Central memory CD8-positive, alpha-beta T cell (primary cell): ENCODE data around the gene ITPA.

Experiments used
- ATAC-seq: fragments of 150-1000 bp; cut with Tn5 transposase; replicated peaks from 2 replicates; pipeline ENCODE4 v1.10.0; 2022; ENCODE audit warnings: mild to moderate bottlenecking, moderate FRiP score, moderate number of reproducible peaks; ENCODE audit not compliant: poor library complexity, severe bottlenecking; ENCODE audit errors: extremely low read depth
- DNase-seq, 2 donors: peaks; one replicate each; pipeline ENCODE4 v3.0.0; 2021; ENCODE audit warnings: low spot score in 2 of 2
- H3K27ac Mint-ChIP-seq: one replicate; pipeline ENCODE4 v1.8.0; 2022; ENCODE audit warnings: low read depth, mild to moderate bottlenecking, moderate library complexity, mixed read lengths
- H3K27me3 Mint-ChIP-seq: one replicate; pipeline ENCODE4 v1.8.0; 2022; ENCODE audit warnings: mixed read lengths
- H3K36me3 Mint-ChIP-seq: one replicate; pipeline ENCODE4 v1.8.0; 2022; ENCODE audit warnings: mild to moderate bottlenecking, moderate library complexity, mixed read lengths; ENCODE audit not compliant: insufficient read depth
- H3K4me1 Mint-ChIP-seq: one replicate; pipeline ENCODE4 v1.8.0; 2022; ENCODE audit warnings: mixed read lengths
- H3K4me3 Mint-ChIP-seq: one replicate; pipeline ENCODE4 v1.8.0; 2022; ENCODE audit warnings: mild to moderate bottlenecking, moderate library complexity, mixed read lengths
- H3K9me3 Mint-ChIP-seq: one replicate; pipeline ENCODE4 v1.8.0; 2022; ENCODE audit warnings: mixed read lengths

The ITPA gene

DNA sequence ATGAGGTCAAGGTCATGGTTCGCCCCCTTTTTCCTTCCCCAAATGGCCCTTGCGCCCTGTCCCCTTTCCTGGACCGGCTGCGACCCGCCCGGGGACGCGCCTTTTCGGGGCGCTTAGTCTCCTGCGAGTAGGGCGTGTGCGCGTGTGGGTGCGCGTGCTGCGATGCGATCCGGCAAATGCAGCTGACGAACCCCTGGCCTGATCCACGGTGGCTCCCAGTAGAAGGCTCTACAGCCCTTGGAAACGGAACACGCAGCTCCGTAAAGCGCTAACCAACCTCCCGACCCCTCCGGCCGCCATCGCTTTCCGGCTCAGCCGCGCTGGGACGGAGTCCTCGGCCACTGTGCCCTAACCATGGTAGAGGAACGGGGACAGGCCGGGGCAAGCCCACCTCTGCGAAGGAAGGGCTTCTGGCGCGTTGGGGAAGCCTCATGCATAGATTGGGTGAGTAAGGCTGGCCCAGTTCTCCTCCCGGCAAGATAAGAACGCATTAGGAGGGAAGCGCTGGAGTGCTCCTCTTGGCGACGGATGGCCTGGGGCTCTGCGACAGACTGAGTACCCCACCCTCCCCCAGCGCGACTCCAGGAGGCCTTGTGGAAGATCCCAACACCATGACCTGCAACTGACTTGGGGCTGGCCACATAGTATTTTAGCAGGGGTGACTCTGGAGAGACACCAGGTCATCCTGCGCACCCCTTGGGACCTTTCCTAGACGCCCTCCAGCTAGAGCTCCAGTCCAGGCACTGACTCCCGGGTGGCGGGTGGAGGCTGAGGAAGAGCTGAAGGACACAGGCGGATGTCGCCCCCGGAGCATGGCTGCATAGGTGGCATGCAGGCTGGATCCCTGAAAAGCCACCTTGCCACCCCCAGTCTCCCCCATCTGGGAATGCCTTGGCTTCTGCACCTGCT, 30.8 kb downstream of the ITPA start:
- ATAC-seq (no peak), DNase-seq (no peak)
- Mint-ChIP-seq H3K9me3 (no peaks in the 10 kb centered on the region), H3K4me1 (peaks cover 12% of the 10 kb centered on the region), H3K27ac (no peak overlapping the region), H3K4me3 (peak overlapping the region; percentile 93), H3K36me3 (peaks cover 6% of the 10 kb centered on the region), H3K27me3 (peaks cover 76% of the 10 kb centered on the region)

DNA sequence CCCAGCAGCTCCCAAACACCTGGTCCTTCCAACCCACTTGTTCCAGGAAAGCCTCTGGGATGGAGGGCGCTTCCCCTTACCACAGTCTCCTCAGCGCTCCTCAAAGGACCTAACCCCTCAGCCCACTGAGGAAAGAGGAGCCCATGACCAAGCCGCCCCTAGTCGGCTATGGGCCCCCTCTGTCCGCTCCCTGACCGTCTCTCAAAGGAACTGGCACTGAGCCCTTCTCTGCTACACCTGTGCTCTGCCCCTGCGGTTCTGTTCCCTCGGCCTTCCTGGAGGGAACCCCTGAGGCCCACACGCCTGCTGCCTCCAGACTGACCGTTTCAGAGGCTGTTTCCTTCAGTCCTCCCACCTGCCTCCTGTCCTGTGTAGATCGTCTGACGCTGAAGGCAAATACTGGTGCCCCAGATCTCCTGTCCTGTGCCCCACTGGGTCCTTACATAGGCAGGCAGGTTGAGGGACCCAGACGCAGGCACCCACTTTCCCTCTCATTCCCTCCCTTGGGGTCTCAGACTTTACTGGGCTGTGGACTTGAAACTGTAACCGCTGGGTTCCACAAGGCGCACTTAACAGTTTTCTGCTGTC, 31.6 kb downstream of the ITPA start:
- Mint-ChIP-seq H3K9me3 (no peaks in the 10 kb centered on the region), H3K27ac (no peak overlapping the region), H3K27me3 (peaks cover 69% of the 10 kb centered on the region)

GRCh38 chr20:3242172-3242692, 32.9 kb downstream of the ITPA start:
- H3K36me3 Mint-ChIP-seq: peaks cover 4% of the 10 kb centered on the region
- H3K4me1 Mint-ChIP-seq: peaks cover 12% of the 10 kb centered on the region
- H3K27me3 Mint-ChIP-seq: peaks cover 55% of the 10 kb centered on the region
- no peak for DNase-seq
- no peak for ATAC-seq
- no peaks in the 10 kb centered on the region for H3K9me3 Mint-ChIP-seq
- no peak overlapping the region for H3K27ac Mint-ChIP-seq
- peak overlapping the region; percentile 23 for H3K4me3 Mint-ChIP-seq

More for the DNA sequence above, 31.6 kb downstream of the ITPA start:
- no peak for DNase-seq
- Mint-ChIP-seq H3K36me3 (peaks cover 6% of the 10 kb centered on the region), H3K4me1 (peaks cover 12% of the 10 kb centered on the region), H3K4me3 (peak overlapping the region; percentile 29)
- ATAC-seq: no peak

DNA sequence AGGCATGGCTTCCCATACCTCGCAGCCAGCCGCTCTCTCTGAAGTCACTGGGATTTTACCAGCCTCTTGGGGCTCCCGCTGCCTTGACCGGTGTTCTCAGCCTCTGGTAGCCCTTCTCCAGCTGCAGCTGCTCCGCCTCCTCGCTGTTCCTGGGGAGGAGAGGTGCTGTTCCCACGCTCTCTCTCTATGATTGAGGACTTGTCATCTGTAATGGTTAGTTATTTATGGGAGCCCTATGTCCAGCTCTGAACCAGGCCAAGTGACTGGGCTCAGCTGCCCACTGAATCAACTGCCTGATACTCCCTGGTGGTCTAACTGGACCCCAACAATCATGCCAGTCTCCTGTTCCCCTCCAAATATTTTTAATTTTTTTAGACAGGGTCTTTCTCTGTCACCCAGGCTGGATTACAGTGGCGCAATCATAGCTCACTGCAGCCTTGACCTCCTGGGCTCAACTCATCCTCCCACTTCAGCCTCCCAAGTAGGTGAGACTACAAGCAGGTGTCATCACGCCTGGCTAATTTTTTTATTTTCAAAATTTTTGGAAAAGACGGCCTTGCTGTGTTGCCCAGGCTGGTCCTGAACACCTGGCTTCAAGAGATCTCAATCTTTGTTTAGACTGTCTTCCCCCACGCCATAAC, 34.5 kb downstream of the ITPA start:
- H3K36me3 Mint-ChIP-seq: peaks cover 4% of the 10 kb centered on the region

GRCh38 chr20:3244613-3245012, 35.3 kb downstream of the ITPA start:
- peaks cover 48% of the 10 kb centered on the region for H3K27me3 Mint-ChIP-seq
- DNase-seq (no peak), ATAC-seq (no peak)
- H3K4me1 Mint-ChIP-seq: peaks cover 5% of the 10 kb centered on the region
- H3K27ac Mint-ChIP-seq: no peak overlapping the region
- H3K9me3 Mint-ChIP-seq: no peaks in the 10 kb centered on the region
- H3K36me3 Mint-ChIP-seq: peaks cover 4% of the 10 kb centered on the region
- no peak overlapping the region for H3K4me3 Mint-ChIP-seq

More for the DNA sequence above, 34.5 kb downstream of the ITPA start:
- Mint-ChIP-seq H3K4me1 (peaks cover 7% of the 10 kb centered on the region), H3K4me3 (no peak overlapping the region), H3K9me3 (no peaks in the 10 kb centered on the region), H3K27ac (no peak overlapping the region), H3K27me3 (peaks cover 48% of the 10 kb centered on the region)
- ATAC-seq (no peak), DNase-seq (no peak)

DNA sequence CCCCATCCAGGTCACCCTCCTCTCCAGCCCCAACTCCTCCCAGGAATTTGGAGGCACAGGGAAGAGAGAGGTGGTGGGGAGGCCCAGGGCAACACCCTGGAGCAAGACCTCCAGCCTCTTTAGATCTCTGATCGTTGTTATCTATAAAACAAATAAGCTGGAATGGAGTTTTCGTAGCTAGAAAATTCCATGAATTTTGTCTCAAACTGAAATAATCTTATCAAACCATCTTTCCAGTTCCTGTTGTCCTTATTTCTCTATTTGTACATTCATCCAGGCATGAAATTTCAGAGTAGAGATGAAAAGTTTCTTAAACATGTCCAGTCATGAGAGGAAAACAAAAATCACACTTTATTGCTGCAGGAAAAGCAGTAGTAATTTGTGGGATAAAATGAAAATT, 35.9 kb downstream of the ITPA start:
- no peak for ATAC-seq
- H3K9me3 Mint-ChIP-seq: no peaks in the 10 kb centered on the region
- peaks cover 48% of the 10 kb centered on the region for H3K27me3 Mint-ChIP-seq
- H3K4me1 Mint-ChIP-seq: no peaks in the 10 kb centered on the region
- peaks cover 4% of the 10 kb centered on the region for H3K36me3 Mint-ChIP-seq
- no peak for DNase-seq
- H3K4me3 Mint-ChIP-seq: no peak overlapping the region
- H3K27ac Mint-ChIP-seq: no peak overlapping the region

DNA sequence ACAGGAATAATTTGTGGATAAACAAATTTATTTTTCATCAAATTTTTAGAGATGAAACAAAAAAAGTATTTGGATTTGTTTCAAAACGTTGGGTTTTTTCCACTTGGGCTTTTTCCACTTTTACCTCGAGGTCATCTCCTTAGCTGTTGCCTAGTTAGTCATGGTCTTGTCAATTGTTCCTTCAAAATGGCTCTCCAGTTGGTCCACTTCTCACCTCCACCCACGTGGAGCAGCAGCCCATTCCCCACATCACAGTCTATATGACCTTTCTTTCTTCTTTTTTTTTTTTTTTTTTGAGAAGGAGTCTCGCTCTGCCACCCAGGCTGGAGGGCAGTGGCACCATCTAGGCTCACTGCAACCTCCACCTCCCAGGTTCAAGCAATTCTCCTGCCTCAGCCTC, 36.4 kb downstream of the ITPA start:
- H3K9me3 Mint-ChIP-seq: no peaks in the 10 kb centered on the region
- H3K27me3 Mint-ChIP-seq: peaks cover 48% of the 10 kb centered on the region
- no peaks in the 10 kb centered on the region for H3K4me1 Mint-ChIP-seq
- no peak overlapping the region for H3K27ac Mint-ChIP-seq
- peaks cover 4% of the 10 kb centered on the region for H3K36me3 Mint-ChIP-seq
- ATAC-seq (no peak), DNase-seq (no peak)
- no peak overlapping the region for H3K4me3 Mint-ChIP-seq

- ATAC-seq (no peak), DNase-seq (no peak)
- Mint-ChIP-seq H3K9me3 (no peaks in the 10 kb centered on the region), H3K4me3 (no peak overlapping the region), H3K27ac (no peak overlapping the region), H3K27me3 (peaks cover 40% of the 10 kb centered on the region), H3K36me3 (peaks cover 3% of the 10 kb centered on the region), H3K4me1 (no peaks in the 10 kb centered on the region)
Measured at GRCh38 chr20:3246682-3247081, 37.4 kb downstream of the ITPA start.

GRCh38 chr20:3247638-3248037, 38.3 kb downstream of the ITPA start:
- H3K4me1 Mint-ChIP-seq: no peaks in the 10 kb centered on the region
- DNase-seq (no peak), ATAC-seq (no peak)
- H3K36me3 Mint-ChIP-seq: peaks cover 7% of the 10 kb centered on the region
- H3K9me3 Mint-ChIP-seq: no peaks in the 10 kb centered on the region
- peaks cover 32% of the 10 kb centered on the region for H3K27me3 Mint-ChIP-seq
- H3K4me3 Mint-ChIP-seq: no peak overlapping the region
- H3K27ac Mint-ChIP-seq: no peak overlapping the region

GRCh38 chr20:3248167-3248992, 39.1 kb downstream of the ITPA start:
- no peaks in the 10 kb centered on the region for H3K9me3 Mint-ChIP-seq
- H3K36me3 Mint-ChIP-seq: peaks cover 7% of the 10 kb centered on the region
- H3K27ac Mint-ChIP-seq: no peak overlapping the region
- ATAC-seq (no peak), DNase-seq (no peak)
- H3K4me1 Mint-ChIP-seq: no peaks in the 10 kb centered on the region
- H3K4me3 Mint-ChIP-seq: peak overlapping the region; percentile 32
- H3K27me3 Mint-ChIP-seq: peaks cover 32% of the 10 kb centered on the region

- ATAC-seq (no peak), DNase-seq (no peak)
- no peaks in the 10 kb centered on the region for H3K4me1 Mint-ChIP-seq
- no peaks in the 10 kb centered on the region for H3K9me3 Mint-ChIP-seq
- peaks cover 7% of the 10 kb centered on the region for H3K36me3 Mint-ChIP-seq
- peaks cover 26% of the 10 kb centered on the region for H3K27me3 Mint-ChIP-seq
- no peak overlapping the region for H3K27ac Mint-ChIP-seq
- peak overlapping the region; percentile 32 for H3K4me3 Mint-ChIP-seq
Measured at GRCh38 chr20:3248993-3249347, 39.7 kb downstream of the ITPA start.

- no peak for DNase-seq
- Mint-ChIP-seq H3K4me1 (no peaks in the 10 kb centered on the region), H3K4me3 (no peak overlapping the region), H3K36me3 (peaks cover 8% of the 10 kb centered on the region), H3K27ac (no peak overlapping the region), H3K27me3 (peaks cover 15% of the 10 kb centered on the region), H3K9me3 (no peaks in the 10 kb centered on the region)
- no peak for ATAC-seq
Measured at GRCh38 chr20:3250091-3250504, 40.8 kb downstream of the ITPA start.
